ENCODE data around the gene DIP2A.
"Not testable (repeated sequence)": the region's sequence is repeated elsewhere in the genome, so short reads cannot be mapped to it uniquely, and the experiment has no call there.

DIP2A gene

GRCh38 chr21:46483300-46484295 lies 24.9 kb downstream of the DIP2A start:
- peak; percentile 23 for DNase-seq

DNA sequence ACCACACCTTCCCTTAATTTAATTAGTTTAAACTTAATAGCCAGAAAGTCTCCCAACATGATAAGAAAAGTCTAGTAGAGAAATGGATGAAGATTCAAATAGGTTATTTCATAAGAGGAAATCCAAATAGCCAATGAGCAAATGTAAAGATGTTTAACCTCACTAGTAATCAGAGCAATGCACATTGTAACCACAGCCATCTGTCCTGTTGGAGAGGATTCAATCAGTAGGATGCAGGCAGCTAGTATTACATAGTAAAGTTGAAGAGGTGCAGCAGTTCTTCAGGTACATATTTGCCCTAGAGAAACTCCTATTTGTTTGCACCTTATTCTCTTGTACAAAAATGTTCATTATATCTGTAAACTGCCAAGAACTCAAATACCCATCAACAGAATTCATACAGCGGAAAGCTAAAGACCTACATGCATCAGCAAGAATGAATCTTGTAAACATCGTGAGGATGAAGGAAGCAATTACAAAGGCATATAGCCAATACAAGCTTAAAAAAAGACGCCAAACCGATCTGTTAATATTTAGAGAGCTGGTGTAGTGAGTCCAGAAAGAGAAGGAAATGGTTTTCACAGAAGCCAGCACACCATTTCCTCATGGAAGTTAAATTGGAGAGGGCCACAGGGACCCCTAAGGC lies 27.9 kb downstream of the DIP2A start:
- no peak for DNase-seq

DNA sequence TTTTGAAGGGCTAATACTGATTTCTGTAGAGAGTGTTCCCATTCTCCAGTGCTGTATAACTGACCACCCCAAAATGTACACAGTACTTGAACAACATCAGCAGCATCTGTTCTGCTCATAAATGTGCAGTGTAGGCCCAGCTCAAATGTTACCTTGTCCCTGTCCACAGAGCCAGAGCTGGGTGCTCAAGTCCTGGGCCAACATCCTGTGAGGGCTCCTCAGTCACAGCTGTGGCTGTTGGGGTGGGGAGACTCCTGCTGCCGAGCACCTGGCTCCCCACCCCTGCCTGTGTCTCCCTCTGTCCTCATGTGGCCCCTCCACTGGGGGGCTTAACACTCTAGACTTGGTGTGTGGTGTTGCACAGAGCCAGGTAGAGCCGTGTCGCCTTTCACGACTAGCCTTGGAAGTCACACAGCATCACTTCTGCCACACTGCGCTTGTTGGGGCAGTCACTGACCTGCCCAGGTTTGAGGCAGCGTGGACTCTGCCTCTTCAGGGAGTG lies 30.5 kb downstream of the DIP2A start:
- no peak for DNase-seq

- no peak for DNase-seq
Observed at GRCh38 chr21:46489800-46490199, 31.1 kb downstream of the DIP2A start.

DNA sequence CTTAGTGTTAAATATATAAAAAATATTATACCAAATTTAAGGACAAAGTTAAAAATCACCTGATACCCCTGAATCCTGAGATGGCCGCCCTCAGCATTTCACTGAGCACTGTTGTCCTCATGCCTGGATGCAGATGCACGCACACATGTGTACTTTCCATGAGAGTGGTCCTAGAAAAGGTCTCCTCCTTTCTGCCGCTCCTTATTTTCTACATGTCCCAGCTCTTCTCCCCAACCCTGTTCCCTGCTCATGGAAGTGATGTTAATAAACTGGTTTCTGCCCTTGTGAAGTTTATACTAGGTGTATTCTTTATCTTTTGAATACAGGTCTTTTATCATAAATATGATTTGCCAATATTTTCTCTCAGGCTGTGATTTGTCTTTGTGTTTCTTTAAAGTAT lies 32.9 kb downstream of the DIP2A start:
- DNase-seq, result no peak

DNA sequence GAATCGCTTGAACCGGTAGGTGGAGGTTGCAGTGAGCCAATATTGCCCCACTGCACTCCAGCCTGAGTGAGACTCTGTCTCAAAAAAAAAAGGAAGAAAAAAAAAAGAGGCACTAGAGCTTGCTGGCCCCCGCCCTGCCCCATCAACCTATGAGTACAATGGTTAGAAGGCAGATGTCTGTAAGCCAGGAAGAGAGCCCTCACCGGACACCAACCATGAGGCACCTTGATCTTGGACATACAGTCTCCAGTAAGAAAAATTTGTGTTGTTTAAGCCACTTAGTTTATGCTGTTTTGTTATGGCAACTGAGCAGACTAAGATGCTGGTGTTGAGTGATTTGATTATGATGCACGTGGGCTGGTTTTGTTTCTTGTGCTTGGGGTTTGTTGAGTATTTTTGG lies 34.2 kb downstream of the DIP2A start:
- DNase-seq, result no peak

DNA sequence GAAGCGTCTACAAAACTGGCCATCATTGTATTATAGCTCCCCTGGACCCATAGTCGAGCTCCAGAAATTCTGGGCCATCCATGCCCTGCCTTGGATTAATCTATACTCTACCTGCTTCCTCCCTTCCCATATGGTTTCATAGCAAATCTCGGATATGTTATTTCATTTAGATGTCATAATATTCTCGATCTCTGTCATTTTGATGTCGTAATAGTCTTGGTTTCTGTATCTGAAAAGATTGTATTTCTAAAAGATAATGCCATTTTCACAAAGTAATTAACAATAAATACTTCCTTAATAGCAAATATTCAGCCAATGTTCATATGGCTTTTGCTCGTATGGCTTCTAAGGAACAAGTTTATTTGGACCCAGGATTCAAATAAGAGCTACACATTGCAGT lies 35.1 kb downstream of the DIP2A start:
- no peak for DNase-seq

- DNase-seq, result no peak
Observed at GRCh38 chr21:46498335-46499050, 39.8 kb downstream of the DIP2A start.

DNA sequence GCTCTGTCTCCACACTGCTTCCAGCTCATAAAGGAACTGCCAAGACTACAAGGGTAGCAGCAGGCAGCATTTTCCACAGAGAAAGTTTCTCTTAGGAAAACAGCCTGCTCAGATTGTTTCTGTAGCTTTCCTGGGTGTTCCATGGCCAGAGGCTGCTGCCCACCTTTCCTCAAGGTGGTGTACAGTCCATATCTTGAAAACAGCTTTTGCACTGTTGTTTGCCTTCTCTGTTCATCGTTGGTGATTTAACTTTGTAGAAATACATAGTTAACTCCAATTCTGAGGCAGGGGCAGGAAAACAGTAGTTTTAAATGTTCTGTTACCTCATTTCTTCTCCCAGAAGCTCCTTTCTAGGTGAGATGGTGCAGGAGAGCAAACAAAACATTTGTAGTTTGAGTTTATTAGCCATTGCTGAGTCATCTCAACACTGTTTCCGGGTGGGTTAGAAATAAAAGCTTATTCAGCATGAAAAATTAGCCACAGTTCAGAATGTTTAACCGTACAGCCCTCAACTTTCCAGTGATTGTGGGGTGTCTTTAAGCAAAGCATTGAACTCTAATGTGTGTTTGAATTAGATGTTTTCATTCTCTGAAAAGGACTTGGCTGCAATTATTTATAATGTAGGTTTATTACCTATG lies 41.7 kb downstream of the DIP2A start:
- DNase-seq, result peak; percentile 21

GRCh38 chr21:46503922-46504550 lies 45.3 kb downstream of the DIP2A start:
- no peak for DNase-seq

DNA sequence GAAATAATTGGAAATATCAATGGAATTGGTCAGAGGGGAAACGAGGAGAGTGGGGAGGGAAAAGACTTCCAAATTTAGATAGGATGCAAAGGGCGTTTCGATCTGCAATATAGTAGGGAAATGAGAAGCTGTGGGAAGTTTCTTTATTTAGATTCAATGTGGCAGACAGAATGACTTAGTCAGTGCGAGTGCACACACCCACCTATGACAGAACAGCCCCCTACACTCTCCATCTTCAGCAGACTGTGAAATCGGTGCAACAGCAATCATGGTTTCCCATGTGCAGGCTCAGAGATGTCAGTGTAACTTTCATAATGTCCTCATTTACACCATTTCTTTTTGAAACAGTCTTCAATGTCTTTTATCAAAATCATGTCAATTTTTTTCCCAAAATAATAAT lies 46.0 kb downstream of the DIP2A start:
- DNase-seq, result no peak

DNA sequence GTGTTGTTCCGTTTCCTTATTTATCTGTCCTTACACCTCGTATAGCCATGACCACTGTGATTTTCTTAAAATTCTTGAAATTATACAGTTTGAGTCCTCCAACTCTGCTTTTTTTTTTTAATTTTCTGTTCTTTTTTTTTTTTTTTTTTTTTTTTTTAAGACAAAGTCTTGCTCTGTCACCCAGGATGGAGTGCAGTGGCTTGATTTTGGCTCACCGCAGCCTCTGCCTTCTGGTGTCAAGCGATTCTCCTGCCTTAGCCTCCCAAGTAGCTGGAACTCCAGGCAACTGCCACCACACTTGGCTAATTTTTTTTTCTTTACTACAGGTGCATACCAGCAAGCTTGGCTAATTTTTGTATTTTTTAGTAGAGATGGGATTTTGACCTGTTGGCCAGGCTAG lies 48.9 kb downstream of the DIP2A start:
- DNase-seq, result no peak

- peak; percentile 1 for DNase-seq
Observed at GRCh38 chr21:46509741-46510502, 51.2 kb downstream of the DIP2A start.

GRCh38 chr21:46515109-46515508 lies 56.4 kb downstream of the DIP2A start:
- DNase-seq, result no peak

- no peak for DNase-seq
Observed at GRCh38 chr21:46516068-46516467, 57.4 kb downstream of the DIP2A start.

DNA sequence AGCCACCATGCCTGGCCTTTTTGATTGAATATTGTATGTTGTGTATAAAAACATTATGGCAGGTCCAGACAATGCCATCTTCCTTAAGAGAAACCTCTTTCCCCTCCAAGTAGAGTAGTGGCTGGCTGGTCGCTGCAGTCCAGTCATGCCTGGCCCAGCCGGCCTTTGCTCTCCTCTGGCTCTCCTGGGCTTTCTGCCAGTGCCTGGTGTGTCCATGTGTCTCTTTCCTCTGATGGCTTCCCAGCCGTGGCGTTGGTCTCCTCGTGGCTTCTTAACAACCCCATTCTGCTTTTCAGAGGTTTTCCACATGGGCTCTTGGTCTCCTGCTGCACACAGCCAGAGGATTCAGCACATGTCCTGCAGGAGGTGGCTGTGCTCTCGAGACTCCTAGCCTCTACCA lies 58.7 kb downstream of the DIP2A start:
- no peak for DNase-seq

GRCh38 chr21:46518983-46519583 lies 60.4 kb downstream of the DIP2A start:
- DNase-seq, result no peak

DNA sequence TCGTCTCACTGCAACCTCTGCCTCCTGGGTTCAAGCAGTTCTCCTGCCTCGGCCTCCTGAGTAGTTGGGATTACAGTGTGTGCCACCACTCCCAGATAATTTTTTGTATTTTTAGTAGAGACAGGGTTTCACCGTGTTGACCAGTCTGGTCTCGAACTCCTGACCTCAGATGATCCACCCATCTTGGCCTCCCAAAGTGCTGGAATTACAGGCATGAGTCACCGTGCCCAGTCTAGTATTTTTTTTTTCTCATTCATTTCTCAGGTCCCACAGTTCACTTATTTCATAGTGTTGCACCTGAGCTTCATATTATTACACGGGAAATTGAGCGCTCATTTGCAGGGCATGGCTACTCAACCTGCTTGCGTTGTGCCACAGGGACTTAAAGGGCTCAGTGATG lies 68.7 kb downstream of the DIP2A start:
- DNase-seq, result not testable (repeated sequence)

DNA sequence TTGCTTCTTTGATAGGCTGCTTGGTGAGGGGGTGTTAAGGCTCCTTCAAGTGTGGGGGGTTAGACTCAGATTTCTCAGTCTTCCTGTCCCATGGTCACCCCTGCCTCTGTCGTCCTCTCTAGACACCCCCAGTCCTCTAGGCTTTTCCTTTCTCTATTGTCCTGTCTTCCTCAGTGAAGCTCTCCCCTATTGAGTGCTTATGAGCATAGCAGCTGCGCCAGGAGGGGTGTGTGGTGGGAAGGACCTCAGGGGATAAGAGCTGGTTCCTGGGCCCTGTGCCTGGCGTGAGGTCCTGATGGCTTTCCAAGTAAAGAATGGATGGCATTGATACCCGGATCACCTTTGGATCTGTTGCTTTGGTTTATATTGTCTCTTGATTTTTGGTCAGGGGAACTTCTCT lies 69.1 kb downstream of the DIP2A start:
- no peak for DNase-seq

DNA sequence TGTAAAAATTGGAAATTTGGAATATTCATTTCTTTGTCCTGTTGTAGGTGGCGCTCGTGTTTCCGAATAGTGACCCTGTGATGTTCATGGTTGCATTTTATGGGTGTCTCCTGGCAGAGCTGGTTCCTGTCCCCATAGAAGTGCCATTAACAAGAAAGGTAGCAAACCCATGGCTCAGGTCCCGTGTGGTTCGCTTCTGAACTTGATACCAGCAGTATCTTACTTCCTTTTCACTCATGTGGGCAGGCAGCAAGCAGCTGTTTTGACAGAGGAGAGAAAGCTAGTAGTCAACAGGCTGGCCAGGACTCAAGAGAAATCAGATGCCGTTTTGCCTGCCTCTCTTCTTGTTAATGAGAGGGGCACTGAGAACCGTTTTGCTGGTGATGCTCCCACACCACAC lies 73.4 kb downstream of the DIP2A start:
- DNase-seq, result no peak

GRCh38 chr21:46537026-46537425 lies 78.3 kb downstream of the DIP2A start:
- no peak for DNase-seq

Data from NCI-H510A treated with DMSO at 0.1 percent for 48 hours (cell line).